Activated T-cell treated with anti-CD3 and anti-CD28 coated beads, Interleukin-2, amount 50 U/mL, for 72 hours (primary cell): Measurements from ENCODE around the gene ENDOU. TPM values are rescaled to one million over a fixed set of nuclear protein-coding genes. Genes with fewer than 3 reads are reported as not detected.

ENCODE experiments used
- total RNA-seq, 2 donors: library from RNA; stranded (reverse); gene quantifications; one replicate each; pipeline ENCODE4 v1.2.3, GENCODE V29; 2022

The ENDOU gene
- total RNA-seq, 2 donors from 2014 or later, result 0.26 to 0.44 TPM

Other genes starting within 250 kb of the ENDOU start
- gene RPAP3, start 19.5 kb downstream of the ENDOU start, total RNA-seq, result 10 to 100 TPM; 34.4 to 36.0 TPM
- gene RAPGEF3, start 33.4 kb upstream of the ENDOU start, total RNA-seq, result 1 to 10 TPM in 1 of 2 donors, under 1 TPM in 1; 0.62 to 1.4 TPM
- gene SLC48A1, start 47.7 kb upstream of the ENDOU start, total RNA-seq, result 10 to 100 TPM; 14.6 to 15.2 TPM
- gene HDAC7, start 94.4 kb upstream of the ENDOU start, total RNA-seq, result 100 to 1,000 TPM; 288 to 350 TPM
- 100 to 1,000 TPM; 217 to 224 TPM for gene VDR, start 179.5 kb upstream of the ENDOU start, total RNA-seq
- gene TMEM106C, start 238.1 kb upstream of the ENDOU start, total RNA-seq, result 100 to 1,000 TPM; 124 to 149 TPM